ENCODE measurements around the gene SH3GL1.

DNA sequence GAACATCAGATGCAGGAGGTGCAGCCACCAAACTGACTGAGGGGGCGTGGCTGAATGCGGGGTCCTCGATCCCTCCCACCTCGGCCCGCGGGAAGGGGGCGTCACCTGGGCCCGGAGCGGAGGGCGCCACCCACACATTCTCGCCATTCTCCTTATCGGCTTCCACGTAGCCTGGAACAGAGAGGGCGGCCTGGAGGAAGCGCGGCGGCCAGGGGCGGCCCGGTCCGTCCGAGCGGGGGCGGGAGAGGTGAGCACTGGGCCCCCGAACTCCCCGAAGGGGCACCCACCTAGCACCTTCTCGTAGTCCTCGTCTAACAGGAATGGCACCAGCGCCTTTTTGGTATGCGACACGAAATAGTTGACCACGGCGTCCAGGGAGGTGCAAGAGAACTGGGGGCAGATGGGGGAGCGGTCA lies 73.5 kb downstream of the SH3GL1 start:
- TF ChIP-seq, protein P1, sequence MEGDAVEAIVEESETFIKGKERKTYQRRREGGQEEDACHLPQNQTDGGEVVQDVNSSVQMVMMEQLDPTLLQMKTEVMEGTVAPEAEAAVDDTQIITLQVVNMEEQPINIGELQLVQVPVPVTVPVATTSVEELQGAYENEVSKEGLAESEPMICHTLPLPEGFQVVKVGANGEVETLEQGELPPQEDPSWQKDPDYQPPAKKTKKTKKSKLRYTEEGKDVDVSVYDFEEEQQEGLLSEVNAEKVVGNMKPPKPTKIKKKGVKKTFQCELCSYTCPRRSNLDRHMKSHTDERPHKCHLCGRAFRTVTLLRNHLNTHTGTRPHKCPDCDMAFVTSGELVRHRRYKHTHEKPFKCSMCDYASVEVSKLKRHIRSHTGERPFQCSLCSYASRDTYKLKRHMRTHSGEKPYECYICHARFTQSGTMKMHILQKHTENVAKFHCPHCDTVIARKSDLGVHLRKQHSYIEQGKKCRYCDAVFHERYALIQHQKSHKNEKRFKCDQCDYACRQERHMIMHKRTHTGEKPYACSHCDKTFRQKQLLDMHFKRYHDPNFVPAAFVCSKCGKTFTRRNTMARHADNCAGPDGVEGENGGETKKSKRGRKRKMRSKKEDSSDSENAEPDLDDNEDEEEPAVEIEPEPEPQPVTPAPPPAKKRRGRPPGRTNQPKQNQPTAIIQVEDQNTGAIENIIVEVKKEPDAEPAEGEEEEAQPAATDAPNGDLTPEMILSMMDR (conservative IDR thresholded peaks at IDR 0.05; ENCODE audit: low read depth, low read length) = no peak
- no peak for TF ChIP-seq EZH2 (IDR thresholded peaks at IDR 0.05; ENCODE audit: borderline replicate concordance, low read depth, low read length, poor library complexity, severe bottlenecking)
